Measurements from ENCODE around the gene MEIS2. TPM values are rescaled to one million over a fixed set of nuclear protein-coding genes. Genes with fewer than 3 reads are reported as not detected.
A peak's percentile ranks its signal among the peaks of the same experiment; 100 is the strongest.

MEIS2 gene
- total RNA-seq, 2 experiments from 2014 or later, result not detected

- peaks cover 0 to 48% of the 10 kb centered on the region in 2 experiments for H3K9me3 ChIP-seq (ENCODE audit: control insufficient read depth in 1 of 2, insufficient read depth in 1 of 2, low read length in 2 of 2)
- Mint-ChIP-seq H3K9me3 (no peaks in the 10 kb centered on the region), H3K4me3 (peak overlapping the region; percentile 85), H3K27me3 (peaks cover 97% of the 10 kb centered on the region), H3K4me1 (ENCODE audit: low read depth) (peaks cover 47% of the 10 kb centered on the region), H3K36me3 (ENCODE audit: low read depth) (peaks cover 5% of the 10 kb centered on the region), H3K27ac (no peak overlapping the region)
- ATAC-seq (ENCODE audit: poor library complexity) (no peak), DNase-seq (no peak)
- TF ChIP-seq CTCF (IDR thresholded peaks at IDR 0.05), result no peak
- no peaks in the 10 kb centered on the region for H3K36me3 ChIP-seq (ENCODE audit: insufficient read depth, low read length)
- ChIA-PET CTCF (no interaction called here), POLR2A (no interaction called here)
- H3K4me3 ChIP-seq (ENCODE audit: low read length), result no peak overlapping the region
- H3K27me3 ChIP-seq (ENCODE audit: control insufficient read depth in 1 of 2, insufficient read depth in 2 of 2, low read length in 2 of 2), result peaks cover 65 to 88% of the 10 kb centered on the region in 2 experiments
- intact Hi-C loops (cut with DNase I, micrococcal nuclease), result no loop called here
- no peak overlapping the region for H3K27ac ChIP-seq (ENCODE audit: low read depth in 1 of 2, low read length in 2 of 2)
- peaks cover 47% of the 10 kb centered on the region for H3K4me1 ChIP-seq (ENCODE audit: insufficient read depth, low read length)
These were observed 3.7 kb downstream of the MEIS2 start for GRCh38 chr15:37096558-37097143.

GRCh38 chr15:37095770-37096557, 4.4 kb downstream of the MEIS2 start:
- ATAC-seq (ENCODE audit: poor library complexity) (no peak), DNase-seq (no peak)
- peak overlapping the region; percentile 61 for H3K4me3 Mint-ChIP-seq
- Histone ChIP-seq H3K27me3 (ENCODE audit: control insufficient read depth in 1 of 2, insufficient read depth in 2 of 2, low read length in 2 of 2) (peaks cover 60 to 88% of the 10 kb centered on the region in 2 experiments), H3K9me3 (ENCODE audit: control insufficient read depth in 1 of 2, insufficient read depth in 1 of 2, low read length in 2 of 2) (peaks cover 0 to 41% of the 10 kb centered on the region in 2 experiments), H3K4me1 (ENCODE audit: insufficient read depth, low read length) (peaks cover 40% of the 10 kb centered on the region), H3K27ac (ENCODE audit: low read depth in 1 of 2, low read length in 2 of 2) (no peak overlapping the region), H3K36me3 (ENCODE audit: insufficient read depth, low read length) (no peaks in the 10 kb centered on the region), H3K4me3 (ENCODE audit: low read length) (no peak overlapping the region)
- CTCF ChIA-PET, result no interaction called here
- H3K27me3 Mint-ChIP-seq, result peaks cover 95% of the 10 kb centered on the region
- intact Hi-C loops (cut with DNase I, micrococcal nuclease), result no loop called here
- POLR2A ChIA-PET, result no interaction called here
- peaks cover 41% of the 10 kb centered on the region for H3K4me1 Mint-ChIP-seq (ENCODE audit: low read depth)
- no peak overlapping the region for H3K27ac Mint-ChIP-seq
- H3K9me3 Mint-ChIP-seq, result no peaks in the 10 kb centered on the region
- peaks cover 5% of the 10 kb centered on the region for H3K36me3 Mint-ChIP-seq (ENCODE audit: low read depth)
- TF ChIP-seq CTCF (IDR thresholded peaks at IDR 0.05), result no peak

GRCh38 chr15:37094915-37095711, 5.2 kb downstream of the MEIS2 start:
- no peak overlapping the region for H3K4me3 Mint-ChIP-seq
- no peak overlapping the region for H3K27ac Mint-ChIP-seq
- peaks cover 2% of the 10 kb centered on the region for H3K36me3 Mint-ChIP-seq (ENCODE audit: low read depth)
- Histone ChIP-seq H3K9me3 (ENCODE audit: control insufficient read depth in 1 of 2, insufficient read depth in 1 of 2, low read length in 2 of 2) (peaks cover 0 to 34% of the 10 kb centered on the region in 2 experiments), H3K4me1 (ENCODE audit: insufficient read depth, low read length) (peaks cover 34% of the 10 kb centered on the region), H3K27ac (ENCODE audit: low read depth in 1 of 2, low read length in 2 of 2) (no peak overlapping the region), H3K4me3 (ENCODE audit: low read length) (no peak overlapping the region), H3K36me3 (ENCODE audit: insufficient read depth, low read length) (no peaks in the 10 kb centered on the region), H3K27me3 (ENCODE audit: control insufficient read depth in 1 of 2, insufficient read depth in 2 of 2, low read length in 2 of 2) (peaks cover 59 to 88% of the 10 kb centered on the region in 2 experiments)
- TF ChIP-seq CTCF (IDR thresholded peaks at IDR 0.05), result no peak
- DNase-seq, result no peak
- CTCF ChIA-PET, result interaction anchor here (0.6 kb wide), 1 partner anchor 1787 kb away, joined by 4 read pairs; no protein-coding TSS in a partner anchor
- ATAC-seq (ENCODE audit: poor library complexity), result no peak
- intact Hi-C loops (cut with DNase I, micrococcal nuclease), result no loop called here
- POLR2A ChIA-PET, result no interaction called here
- H3K4me1 Mint-ChIP-seq (ENCODE audit: low read depth), result peaks cover 33% of the 10 kb centered on the region
- peaks cover 92% of the 10 kb centered on the region for H3K27me3 Mint-ChIP-seq
- H3K9me3 Mint-ChIP-seq, result no peaks in the 10 kb centered on the region
